Endothelial cell of umbilical vein (primary cell): Measurements from ENCODE around the gene PLA2G4B.

ENCODE experiments used
- CTCF ChIP-seq, 2 donors: IDR thresholded peaks; 1 replicate in 1 of 2; 2 replicates in 1 of 2; pipeline ENCODE4 v1.5.1; 2011; ENCODE audit warnings: low read length in 2 of 2, mild to moderate bottlenecking in 2 of 2, moderate library complexity in 2 of 2, control low read depth in 1 of 2, inconsistent platforms in 1 of 2, low read depth in 1 of 2; ENCODE audit not compliant: insufficient read depth in 1 of 2; ENCODE audit errors: extremely low read depth in 1 of 2
- POLR2A ChIP-seq: IDR thresholded peaks from 2 replicates; pipeline ENCODE4 v1.6.1; 2012; ENCODE audit warnings: low read depth, mild to moderate bottlenecking, control low read depth, low read length

DNA sequence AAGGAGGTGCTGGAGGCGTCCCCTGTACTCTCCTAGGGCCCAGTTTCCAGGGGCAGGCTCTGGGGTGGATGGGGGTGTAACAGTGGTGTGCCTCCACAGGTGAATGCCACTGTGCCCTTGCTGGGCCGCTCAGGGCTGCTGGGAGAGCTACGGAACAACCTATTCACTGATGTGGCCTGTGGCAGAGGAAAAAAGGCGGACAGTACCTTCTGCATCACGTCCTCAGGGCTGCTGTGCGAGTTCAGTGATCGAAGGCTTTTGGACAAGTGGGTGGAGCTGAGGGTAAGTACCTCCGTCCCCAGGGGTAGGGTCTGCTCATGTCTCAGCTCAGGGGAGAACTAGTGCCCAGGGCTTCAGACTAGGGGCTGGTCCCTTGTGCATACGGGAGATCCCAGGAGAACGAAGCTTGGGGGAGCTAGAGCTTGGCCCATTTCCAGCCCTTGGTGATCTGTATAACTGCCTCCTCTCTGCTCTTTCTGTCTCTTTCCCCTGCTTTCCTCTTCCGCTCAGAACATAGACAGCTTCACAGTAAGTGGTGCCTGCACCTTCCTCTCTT is 25.7 kb upstream of the PLA2G4B start:
- TF ChIP-seq CTCF (IDR thresholded peaks at IDR 0.05; ENCODE audit: extremely low read depth in 1 of 2, insufficient read depth in 1 of 2, low read depth in 1 of 2, low read length in 2 of 2) (no peak), POLR2A (no peak)
